ENCODE measurements around the gene NOP58. TPM values are rescaled to one million over a fixed set of nuclear protein-coding genes. Genes with fewer than 3 reads are reported as not detected.

Gene NOP58, protein sequence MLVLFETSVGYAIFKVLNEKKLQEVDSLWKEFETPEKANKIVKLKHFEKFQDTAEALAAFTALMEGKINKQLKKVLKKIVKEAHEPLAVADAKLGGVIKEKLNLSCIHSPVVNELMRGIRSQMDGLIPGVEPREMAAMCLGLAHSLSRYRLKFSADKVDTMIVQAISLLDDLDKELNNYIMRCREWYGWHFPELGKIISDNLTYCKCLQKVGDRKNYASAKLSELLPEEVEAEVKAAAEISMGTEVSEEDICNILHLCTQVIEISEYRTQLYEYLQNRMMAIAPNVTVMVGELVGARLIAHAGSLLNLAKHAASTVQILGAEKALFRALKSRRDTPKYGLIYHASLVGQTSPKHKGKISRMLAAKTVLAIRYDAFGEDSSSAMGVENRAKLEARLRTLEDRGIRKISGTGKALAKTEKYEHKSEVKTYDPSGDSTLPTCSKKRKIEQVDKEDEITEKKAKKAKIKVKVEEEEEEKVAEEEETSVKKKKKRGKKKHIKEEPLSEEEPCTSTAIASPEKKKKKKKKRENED
- 100 to 1,000 TPM; 280 to 288 TPM for total RNA-seq
- polyA plus RNA-seq (2013, experiment 1 of 2), result 86.8 TPM
- 113 TPM for polyA plus RNA-seq (2013, experiment 2 of 2)
- total RNA-seq, result 108 to 786 (median 252) reads per million in 172 experiments

- Mint-ChIP-seq H3K9me3 (no peaks in the 10 kb centered on the region), H3K36me3 (ENCODE audit: low read depth) (peaks cover 16% of the 10 kb centered on the region), H3K4me1 (ENCODE audit: low read depth) (peaks cover 21% of the 10 kb centered on the region), H3K27me3 (no peaks in the 10 kb centered on the region), H3K27ac (no peak within 1 kb of the TSS), H3K4me3 (peak within 1 kb of the TSS; percentile 80)
- Histone ChIP-seq H3K4me3 (ENCODE audit: low read length) (peak within 1 kb of the TSS; percentile 97), H3K9me3 (ENCODE audit: control insufficient read depth in 1 of 2, insufficient read depth in 1 of 2, low read length in 2 of 2) (no peaks in the 10 kb centered on the region), H3K36me3 (ENCODE audit: insufficient read depth, low read length) (no peaks in the 10 kb centered on the region), H3K27ac (ENCODE audit: low read depth in 1 of 2, low read length in 2 of 2) (peak within 1 kb of the TSS; percentile 97 to 99), H3K27me3 (ENCODE audit: control insufficient read depth in 1 of 2, insufficient read depth in 2 of 2, low read length in 2 of 2) (no peaks in the 10 kb centered on the region), H3K4me1 (ENCODE audit: insufficient read depth, low read length) (peaks cover 29% of the 10 kb centered on the region)
- DNase-seq, result peak; percentile 75 to 97 (median 84)
- TF ChIP-seq, protein P1, sequence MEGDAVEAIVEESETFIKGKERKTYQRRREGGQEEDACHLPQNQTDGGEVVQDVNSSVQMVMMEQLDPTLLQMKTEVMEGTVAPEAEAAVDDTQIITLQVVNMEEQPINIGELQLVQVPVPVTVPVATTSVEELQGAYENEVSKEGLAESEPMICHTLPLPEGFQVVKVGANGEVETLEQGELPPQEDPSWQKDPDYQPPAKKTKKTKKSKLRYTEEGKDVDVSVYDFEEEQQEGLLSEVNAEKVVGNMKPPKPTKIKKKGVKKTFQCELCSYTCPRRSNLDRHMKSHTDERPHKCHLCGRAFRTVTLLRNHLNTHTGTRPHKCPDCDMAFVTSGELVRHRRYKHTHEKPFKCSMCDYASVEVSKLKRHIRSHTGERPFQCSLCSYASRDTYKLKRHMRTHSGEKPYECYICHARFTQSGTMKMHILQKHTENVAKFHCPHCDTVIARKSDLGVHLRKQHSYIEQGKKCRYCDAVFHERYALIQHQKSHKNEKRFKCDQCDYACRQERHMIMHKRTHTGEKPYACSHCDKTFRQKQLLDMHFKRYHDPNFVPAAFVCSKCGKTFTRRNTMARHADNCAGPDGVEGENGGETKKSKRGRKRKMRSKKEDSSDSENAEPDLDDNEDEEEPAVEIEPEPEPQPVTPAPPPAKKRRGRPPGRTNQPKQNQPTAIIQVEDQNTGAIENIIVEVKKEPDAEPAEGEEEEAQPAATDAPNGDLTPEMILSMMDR (IDR thresholded peaks at IDR 0.05), result no peak
- ChIA-PET POLR2A (interaction anchor here (0.7 to 4.0 kb wide), 5 partner anchors 9 to 973 kb away, joined by 3 to 34 read pairs (median 3); partner anchors contain the start of genes BMPR2, CYP20A1 and SUMO1), CTCF (interaction anchor here (0.7 kb wide), 1 partner anchor 37 kb away, joined by 3 read pairs; no protein-coding TSS in a partner anchor)
- peak; percentile 80 for ATAC-seq (ENCODE audit: poor library complexity)
- intact Hi-C loops (cut with DNase I, micrococcal nuclease), result loop anchor here (1.0 to 10.0 kb wide), 10 partner anchors 15 to 1377 kb away; partner anchors contain the start of genes ALS2 (in 1 of the 2), BMPR2 (in 1 of the 2), NIF3L1 (in 1 of the 2) and PPIL3 (in 1 of the 2)
Observed at GRCh38 chr2:202265467-202266277, at the start of gene NOP58. Gene NOP58 (plus strand): TSS chr2:202265763. CDS start chr2:202265942, 179 bp downstream.

DNA sequence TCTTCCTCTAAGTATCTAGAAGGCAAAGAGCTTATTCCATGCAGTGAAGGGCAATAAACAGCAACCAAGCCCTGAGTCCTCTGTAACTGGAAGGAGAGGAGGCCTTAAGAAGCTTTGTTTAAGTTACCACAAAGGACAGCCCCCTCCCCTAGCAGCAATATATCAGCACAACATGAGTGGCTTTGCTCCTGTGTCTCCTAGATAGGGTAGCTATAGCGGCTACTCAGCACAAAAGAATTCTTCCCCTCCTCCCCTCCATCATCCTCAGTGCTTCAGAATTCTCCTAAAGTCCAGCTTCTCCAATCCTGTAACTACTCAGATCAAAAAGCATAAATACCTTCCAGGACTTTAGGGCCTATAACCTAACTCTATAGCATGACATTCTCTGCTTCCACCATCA lies 43.7 kb upstream of the NOP58 start:
- H3K9me3 ChIP-seq (ENCODE audit: control insufficient read depth in 1 of 2, insufficient read depth in 1 of 2, low read length in 2 of 2), result no peaks in the 10 kb centered on the region
- CTCF ChIA-PET, result no interaction called here
- Mint-ChIP-seq H3K27me3 (no peaks in the 10 kb centered on the region), H3K4me1 (ENCODE audit: low read depth) (peaks cover 65% of the 10 kb centered on the region), H3K36me3 (ENCODE audit: low read depth) (peaks cover 71% of the 10 kb centered on the region), H3K4me3 (no peak overlapping the region), H3K9me3 (no peaks in the 10 kb centered on the region), H3K27ac (no peak overlapping the region)
- H3K27ac ChIP-seq (ENCODE audit: low read depth in 1 of 2, low read length in 2 of 2), result peak overlapping the region in 1 of 2 donors; percentile 21
- peaks cover 24% of the 10 kb centered on the region for H3K36me3 ChIP-seq (ENCODE audit: insufficient read depth, low read length)
- no peaks in the 10 kb centered on the region for H3K27me3 ChIP-seq (ENCODE audit: control insufficient read depth in 1 of 2, insufficient read depth in 2 of 2, low read length in 2 of 2)
- DNase-seq (no peak), ATAC-seq (ENCODE audit: poor library complexity) (no peak)
- intact Hi-C loops (cut with DNase I, micrococcal nuclease), result no loop called here
- POLR2A ChIA-PET, result no interaction called here
- no peak overlapping the region for H3K4me3 ChIP-seq (ENCODE audit: low read length)
- TF ChIP-seq, protein P1 (IDR thresholded peaks at IDR 0.05), result no peak
- peaks cover 6% of the 10 kb centered on the region for H3K4me1 ChIP-seq (ENCODE audit: insufficient read depth, low read length)

GRCh38 chr2:202237787-202238233 lies 27.8 kb upstream of the NOP58 start:
- H3K4me1 ChIP-seq (ENCODE audit: insufficient read depth, low read length), result peaks cover 27% of the 10 kb centered on the region
- ChIA-PET CTCF (interaction anchor here (1.0 kb wide), 1 partner anchor 25 kb away, joined by 3 read pairs; no protein-coding TSS in a partner anchor), POLR2A (interaction anchor here (1.4 to 2.5 kb wide), 2 partner anchors 29 to 34 kb away, joined by 4 to 34 read pairs; partner anchors contain the start of gene NOP58)
- H3K36me3 ChIP-seq (ENCODE audit: insufficient read depth, low read length), result peaks cover 4% of the 10 kb centered on the region
- DNase-seq, result peak in 6 of 14 experiments; percentile 1 to 37 (median 10)
- no peaks in the 10 kb centered on the region for H3K9me3 ChIP-seq (ENCODE audit: control insufficient read depth in 1 of 2, insufficient read depth in 1 of 2, low read length in 2 of 2)
- H3K27me3 ChIP-seq (ENCODE audit: control insufficient read depth in 1 of 2, insufficient read depth in 2 of 2, low read length in 2 of 2), result no peaks in the 10 kb centered on the region
- intact Hi-C loops (cut with DNase I, micrococcal nuclease), result loop anchor here (1.0 to 10.0 kb wide), 3 partner anchors 27 to 203 kb away; partner anchors contain the start of genes BMPR2 (in 2 of the 2), FZD7 (in 1 of the 2) and NOP58 (in 1 of the 2)
- Mint-ChIP-seq H3K4me3 (peak overlapping the region; percentile 96), H3K9me3 (no peaks in the 10 kb centered on the region), H3K27me3 (no peaks in the 10 kb centered on the region), H3K36me3 (ENCODE audit: low read depth) (peaks cover 31% of the 10 kb centered on the region), H3K27ac (peak overlapping the region; percentile 98), H3K4me1 (ENCODE audit: low read depth) (peaks cover 50% of the 10 kb centered on the region)
- TF ChIP-seq, protein P1 (IDR thresholded peaks at IDR 0.05), result no peak
- peak; percentile 41 for ATAC-seq (ENCODE audit: poor library complexity)
- peak overlapping the region; percentile 85 for H3K4me3 ChIP-seq (ENCODE audit: low read length)
- peak overlapping the region; percentile 81 to 88 for H3K27ac ChIP-seq (ENCODE audit: low read depth in 1 of 2, low read length in 2 of 2)
